AG08396 (cell line): Measurements from ENCODE around the gene IGSF21.

Source experiments
- DNase-seq: peaks from one replicate; pipeline ENCODE4 v3.0.0; 2012; ENCODE audit warnings: low spot score, mixed read lengths

Gene IGSF21

DNA sequence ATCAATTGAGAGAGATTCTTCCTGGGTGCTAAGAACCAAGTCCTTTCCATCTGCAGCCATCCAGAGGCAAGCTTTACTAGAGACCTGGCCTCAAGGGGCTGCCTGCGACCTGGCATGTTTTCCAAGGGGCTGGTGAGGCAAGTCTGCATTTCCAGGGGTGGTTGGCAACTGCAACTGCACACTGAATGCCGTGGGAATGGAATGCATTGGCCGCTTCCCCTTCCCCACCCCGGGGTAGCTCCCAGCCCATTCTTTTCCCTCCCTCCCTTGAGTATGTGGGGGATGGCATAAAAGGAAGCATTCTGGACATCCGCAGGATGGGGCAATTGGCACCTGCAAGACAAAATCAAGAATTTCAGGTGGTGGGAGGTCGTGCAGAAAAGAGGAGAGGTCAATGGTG lies 155.1 kb downstream of the IGSF21 start:
- no peak for DNase-seq

- no peak for DNase-seq
Observed at GRCh38 chr1:18263547-18264120, 156.0 kb downstream of the IGSF21 start.

DNA sequence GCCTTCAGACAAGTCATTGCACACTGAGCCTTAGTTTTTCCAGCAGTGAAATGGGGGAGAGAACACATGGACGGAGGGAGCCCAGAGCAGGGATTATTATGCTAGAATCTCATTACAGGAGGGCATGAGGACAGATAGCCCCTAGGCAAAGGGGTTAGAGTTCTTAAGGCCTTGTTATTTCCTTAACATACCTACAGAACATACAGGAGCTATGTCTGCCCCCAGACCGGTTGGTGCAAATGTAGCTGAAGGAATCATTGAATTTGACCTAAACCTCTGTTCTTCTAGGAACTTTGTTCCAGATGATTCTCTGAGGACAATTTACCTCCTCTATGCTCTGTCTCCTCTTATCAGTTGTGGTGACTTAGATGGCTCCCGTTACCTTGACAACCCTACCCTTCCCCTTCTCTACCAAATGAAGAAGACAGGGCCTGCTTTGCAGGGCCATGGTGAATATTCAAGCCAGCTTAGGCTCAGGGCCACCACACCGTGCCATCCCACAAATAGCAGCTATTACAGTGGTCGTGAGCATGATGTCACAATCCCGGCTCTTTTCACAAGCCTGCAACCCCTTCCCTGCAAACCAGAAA lies 156.9 kb downstream of the IGSF21 start:
- no peak for DNase-seq

GRCh38 chr1:18265641-18266040 lies 158.0 kb downstream of the IGSF21 start:
- no peak for DNase-seq

- no peak for DNase-seq
Observed at GRCh38 chr1:18266391-18266790, 158.8 kb downstream of the IGSF21 start.

DNA sequence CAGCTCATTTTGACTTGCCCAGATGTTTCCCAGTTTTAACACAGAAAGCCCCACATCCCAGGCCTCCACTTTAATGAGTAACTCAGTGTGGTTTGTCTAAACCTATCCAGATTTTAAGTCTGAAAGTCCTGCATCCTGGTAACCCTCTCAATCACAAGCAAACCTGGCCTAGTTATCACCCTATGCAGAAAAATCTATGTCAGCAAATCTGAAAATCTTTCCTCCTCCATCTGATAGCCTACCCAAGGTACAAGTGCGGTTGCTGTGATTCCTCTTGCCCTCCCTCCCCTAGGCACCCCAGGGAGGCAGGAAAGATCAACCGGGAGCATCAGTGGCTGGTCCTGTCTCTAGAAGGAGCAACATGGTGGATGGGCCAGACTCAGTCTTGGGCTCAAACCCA lies 163.7 kb downstream of the IGSF21 start:
- no peak for DNase-seq

- DNase-seq = no peak
Observed at GRCh38 chr1:18278946-18279345, 171.3 kb downstream of the IGSF21 start.

- no peak for DNase-seq
Observed at GRCh38 chr1:18279351-18280074, 171.9 kb downstream of the IGSF21 start.

DNA sequence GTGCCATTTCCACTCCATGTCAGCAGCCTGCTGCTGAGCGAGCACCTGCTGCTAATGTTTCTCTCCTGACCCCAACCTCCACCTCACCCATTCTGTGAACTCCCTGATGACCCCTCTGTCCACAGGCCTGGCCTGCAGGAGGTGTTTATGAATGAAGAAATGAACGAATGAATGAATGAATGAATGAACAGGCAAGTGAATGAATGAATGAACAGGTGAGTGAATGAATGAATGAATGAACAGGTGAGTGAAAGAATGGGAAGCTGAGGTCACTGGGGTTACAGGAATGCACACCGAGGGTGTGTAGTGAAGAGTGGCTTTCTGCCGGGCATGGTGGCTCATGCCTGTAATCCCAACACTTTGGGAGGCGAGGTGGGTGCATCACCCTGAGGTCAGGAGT lies 173.4 kb downstream of the IGSF21 start:
- DNase-seq = no peak

DNA sequence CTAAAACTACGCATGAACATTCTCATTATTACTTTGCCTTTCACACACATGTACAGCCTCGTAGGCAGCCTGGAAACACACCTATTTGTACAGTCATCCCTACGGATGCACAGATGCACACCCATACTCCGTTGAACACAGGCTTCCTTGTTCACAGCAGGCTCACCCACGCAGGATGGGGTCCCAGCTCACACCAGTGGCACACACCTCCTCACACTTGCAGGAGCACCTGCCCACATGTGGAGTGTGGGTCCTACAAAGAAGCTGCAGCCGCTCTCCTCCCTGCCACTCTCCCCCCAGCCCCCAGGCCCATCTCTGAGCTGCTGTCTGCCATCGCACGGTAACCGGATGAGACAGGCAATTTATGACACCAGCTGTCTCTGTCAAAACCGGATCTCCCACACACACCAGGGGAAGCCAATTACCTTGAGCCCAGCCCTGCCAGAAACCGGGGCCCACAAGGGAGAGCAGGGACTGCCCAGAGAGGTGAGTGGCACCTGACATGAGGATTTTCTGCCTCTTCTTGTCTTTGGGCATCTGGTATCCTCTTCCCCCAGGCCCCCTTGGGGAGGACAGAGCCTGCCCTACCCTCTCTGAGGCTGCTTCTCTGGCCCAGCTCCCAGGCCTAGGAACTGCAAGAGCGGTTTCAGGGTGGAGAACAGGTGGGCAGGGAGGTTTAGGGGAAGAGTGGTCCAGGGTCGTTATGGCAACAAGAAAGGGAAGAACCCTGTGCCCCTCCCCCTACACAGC lies 175.4 kb downstream of the IGSF21 start:
- no peak for DNase-seq

DNA sequence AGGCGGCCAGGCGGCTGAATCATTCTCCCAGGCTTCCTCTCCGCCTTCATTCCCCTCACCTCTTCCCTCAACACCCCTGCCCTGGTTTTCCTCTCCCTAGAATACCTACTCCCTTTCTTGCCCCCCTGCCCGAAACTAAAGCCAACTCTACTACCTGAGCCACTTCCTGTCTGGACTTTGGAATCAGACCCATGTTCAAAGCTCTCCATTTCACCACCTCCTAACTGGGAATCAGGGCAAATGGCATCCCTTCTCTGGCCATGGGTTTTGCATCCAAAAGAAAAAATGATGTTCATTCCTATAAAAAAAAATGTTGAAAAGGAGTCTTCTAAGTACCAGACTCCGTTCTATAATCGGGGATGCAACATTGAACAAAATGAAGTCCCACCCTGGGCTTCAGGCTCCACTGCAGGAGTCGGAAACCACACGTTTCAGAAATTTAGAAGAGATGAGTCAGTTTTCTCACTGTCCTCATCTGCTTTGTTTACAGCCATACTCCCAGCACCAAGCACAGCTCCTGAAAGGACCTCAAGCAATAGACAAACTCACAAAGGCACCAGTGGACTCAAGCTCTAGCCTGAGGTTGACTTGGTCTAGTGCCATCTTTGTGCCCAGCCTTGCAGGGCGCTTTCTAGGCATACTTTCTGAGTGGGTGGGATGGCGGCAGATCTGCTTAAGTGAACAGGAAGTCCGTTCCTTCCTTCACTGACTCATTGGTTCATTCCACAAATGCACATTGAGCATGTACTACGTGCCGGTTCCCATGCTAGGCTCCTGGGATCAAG lies 176.2 kb downstream of the IGSF21 start:
- no peak for DNase-seq

GRCh38 chr1:18284805-18285537 lies 177.4 kb downstream of the IGSF21 start:
- DNase-seq = no peak

GRCh38 chr1:18285538-18285924 lies 177.9 kb downstream of the IGSF21 start:
- DNase-seq = no peak

DNA sequence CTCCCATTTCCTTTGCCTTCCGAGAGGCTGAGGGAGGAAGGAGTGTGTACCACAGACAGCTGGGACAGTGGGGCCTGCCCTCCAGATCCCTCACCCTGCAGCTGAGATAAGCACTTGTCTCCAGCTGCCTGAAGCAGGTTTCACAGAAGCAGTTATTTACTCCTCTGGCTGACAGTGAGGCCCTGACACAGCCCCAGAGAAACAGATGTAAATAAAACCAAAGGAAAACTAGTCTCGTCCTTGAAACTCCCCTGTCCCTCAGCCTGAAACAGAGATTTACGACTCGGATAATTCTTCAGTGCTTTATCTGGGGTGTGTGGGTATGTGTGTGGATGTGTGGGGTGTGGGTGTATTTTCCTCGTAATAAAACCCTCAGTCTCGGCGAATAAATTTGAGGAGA lies 181.1 kb downstream of the IGSF21 start:
- no peak for DNase-seq

DNA sequence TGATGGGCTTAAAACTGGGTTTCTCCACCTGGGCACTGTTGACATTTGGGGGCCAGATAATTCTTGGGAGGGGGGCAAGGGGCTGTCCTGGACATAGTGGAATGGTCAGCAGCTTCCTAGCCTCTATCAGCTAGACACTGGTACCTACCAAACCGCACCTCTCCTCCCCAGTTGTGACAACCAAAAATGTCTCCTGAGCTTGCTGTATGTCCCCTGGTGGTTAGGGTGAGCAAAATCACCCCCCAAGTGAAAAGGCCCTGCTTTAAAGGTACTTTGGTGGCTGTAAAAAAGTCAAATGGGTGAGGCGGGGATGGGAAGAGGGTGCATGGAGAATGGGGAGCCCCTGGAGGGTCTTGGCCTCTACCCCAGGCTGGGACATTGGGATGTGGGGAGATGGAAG lies 182.0 kb downstream of the IGSF21 start:
- DNase-seq = no peak

DNA sequence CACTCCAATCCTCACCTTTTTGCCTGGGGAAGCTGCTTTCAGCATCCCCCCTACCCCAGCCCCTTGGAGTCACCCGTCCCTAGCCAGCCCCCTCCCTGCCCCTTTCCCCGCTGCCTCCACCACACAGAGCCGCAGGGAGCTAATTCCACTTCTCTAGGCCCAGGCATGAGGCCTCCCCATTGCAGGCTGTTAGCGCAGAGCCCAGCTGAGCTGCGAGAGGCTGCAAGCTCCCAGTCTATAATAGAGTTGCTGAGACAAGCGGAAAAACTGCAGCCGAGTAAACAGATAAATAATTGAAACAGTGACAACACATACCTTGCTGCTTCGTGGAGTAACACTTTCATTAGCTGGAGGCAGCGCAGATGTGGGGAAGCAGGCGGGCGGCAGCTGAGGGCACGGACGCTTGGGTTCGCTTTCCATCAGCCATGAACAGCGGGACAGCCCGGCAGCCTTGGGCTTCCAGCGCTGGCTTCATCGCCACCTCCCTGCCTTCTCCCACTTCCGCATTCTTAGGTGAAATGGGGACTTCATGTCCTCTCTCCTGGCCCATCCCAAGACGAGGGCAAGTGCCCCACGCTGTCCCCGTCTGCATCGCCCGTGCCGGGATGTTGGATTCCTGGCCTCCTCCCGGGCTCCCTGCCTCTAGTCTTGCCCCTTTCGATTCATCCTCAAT lies 183.3 kb downstream of the IGSF21 start:
- no peak for DNase-seq

DNA sequence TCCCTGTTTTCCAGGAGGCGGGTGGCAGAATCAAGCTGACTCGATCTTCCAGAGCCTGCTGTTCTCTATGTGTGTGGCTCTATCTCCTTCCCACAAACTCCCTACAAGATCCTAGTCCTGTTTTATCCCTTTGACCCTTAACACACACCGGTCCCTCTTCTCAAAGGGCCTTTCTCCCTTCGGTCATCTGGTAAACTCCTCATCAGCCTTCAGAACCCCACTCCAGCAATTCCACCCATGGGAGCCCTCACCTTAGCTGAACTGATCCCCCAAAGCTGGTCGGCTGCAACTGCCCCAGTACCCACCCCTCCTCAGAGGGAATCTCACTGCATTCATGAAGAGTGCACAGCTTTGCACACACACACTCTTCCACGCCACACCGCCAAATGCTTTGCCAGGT lies 184.9 kb downstream of the IGSF21 start:
- no peak for DNase-seq

- no peak for DNase-seq
Observed at GRCh38 chr1:18293291-18293690, 185.7 kb downstream of the IGSF21 start.

DNA sequence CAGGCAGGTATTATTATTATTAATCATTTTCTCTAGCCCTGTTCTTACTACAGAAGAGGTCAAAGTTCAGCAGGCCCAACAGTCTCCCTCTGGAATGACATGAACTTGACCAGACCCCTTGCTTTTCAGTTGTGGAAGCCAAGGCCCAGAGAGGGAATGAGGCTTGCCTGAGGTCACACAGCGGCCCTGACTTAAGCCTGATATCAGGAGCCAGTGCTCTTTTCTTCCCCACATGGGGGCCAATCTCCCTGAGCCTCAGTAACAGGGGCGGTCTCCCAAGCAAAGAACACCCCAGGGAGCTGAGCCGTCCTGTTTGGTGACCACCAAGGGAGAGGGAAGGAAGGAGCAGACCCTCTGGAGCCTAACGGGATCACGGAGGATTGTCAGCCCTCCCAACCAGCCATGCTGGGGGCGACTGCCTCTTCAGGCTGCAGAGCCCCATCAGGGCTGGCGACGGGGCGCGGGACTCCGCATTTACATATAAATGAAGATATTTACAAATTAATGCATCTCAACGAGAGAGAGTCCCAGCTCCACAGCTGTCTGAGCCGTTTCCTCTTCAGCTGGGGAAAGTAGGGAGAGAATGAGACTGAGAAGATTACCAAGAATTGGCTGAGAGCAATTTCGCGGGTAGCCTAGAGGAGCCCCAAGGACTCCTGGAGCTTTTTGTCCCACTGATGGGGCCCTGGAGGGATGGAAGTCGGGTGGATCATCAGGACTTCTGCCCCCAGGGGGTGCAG lies 187.0 kb downstream of the IGSF21 start:
- no peak for DNase-seq
